B cell (primary cell): ENCODE data around the gene CCNI. TPM values are rescaled to one million over a fixed set of nuclear protein-coding genes. Genes with fewer than 3 reads are reported as not detected.

Experiments used
- ATAC-seq: fragments of 200-7000 bp; cut with Tn5 transposase; one replicate; pipeline ENCODE4 v1.10.0; 2021; ENCODE audit warnings: low read depth, mild to moderate bottlenecking, moderate number of reproducible peaks, moderate library complexity
- CTCF ChIA-PET: fragments of 350-600 bp; sonication (Branson Sonifier 250); formaldehyde crosslinking; loops from one replicate; lab custom pipeline; 2021; ENCODE audit warnings: antibody characterized with exemption, inconsistent platforms; lab: Charles Lee
- POLR2A ChIA-PET: fragments of 350-600 bp; sonication (Branson Sonifier 250); formaldehyde crosslinking; loops from one replicate; lab custom pipeline; 2021; ENCODE audit warnings: antibody characterized with exemption; lab: Charles Lee
- DNase-seq: peaks from one replicate; pipeline ENCODE4 v3.0.0; 2013
- H2AFZ ChIP-seq: 2 replicates; pipeline ENCODE4 v1.6.1; 2012; ENCODE audit warnings: mild to moderate bottlenecking, low read depth, low read length; ENCODE audit not compliant: insufficient read depth, poor library complexity, severe bottlenecking
- H3K27ac ChIP-seq, 2 donors: 1 replicate in 1 of 2; 2 replicates in 1 of 2; pipeline ENCODE4 v1.5.1; 2012 to 2013; ENCODE audit warnings: low read length in 2 of 2, mild to moderate bottlenecking in 2 of 2, moderate library complexity in 1 of 2
- H3K27me3 ChIP-seq, 4 experiments: fragments of 200-600 bp in 1 of 4; sonication (generic) in 1 of 4; replicated peaks in 1 of 4; 1 replicate in 2 of 4; 2 replicates in 2 of 4; pipeline versions ENCODE4 v1.6.1 to v1.7.0; 2013 to 2016; ENCODE audit warnings: low read length in 3 of 4, mild to moderate bottlenecking in 2 of 4, mixed read lengths in 1 of 4, moderate library complexity in 1 of 4; ENCODE audit not compliant: insufficient read depth in 4 of 4, control insufficient read depth in 3 of 4; ENCODE audit errors: control extremely low read depth in 1 of 4
- H3K36me3 ChIP-seq, 2 experiments: replicated peaks in 1 of 2; 1 replicate in 1 of 2; 2 replicates in 1 of 2; pipeline versions ENCODE4 v1.6.1 to v1.7.1; 2013; ENCODE audit warnings: low read length in 1 of 2; ENCODE audit not compliant: insufficient read depth in 2 of 2, control insufficient read depth in 1 of 2; ENCODE audit errors: control extremely low read depth in 1 of 2, extremely low read depth in 1 of 2
- H3K4me1 ChIP-seq, 2 donors: fragments of 200-600 bp in 1 of 2; sonication (generic) in 1 of 2; 1 replicate in 1 of 2; 2 replicates in 1 of 2; pipeline versions ENCODE4 v1.5.1 to v1.6.1; 2013 to 2017; ENCODE audit warnings: low read length in 2 of 2; ENCODE audit not compliant: control insufficient read depth in 2 of 2, insufficient read depth in 2 of 2
- H3K4me2 ChIP-seq: replicated peaks from 2 replicates; pipeline ENCODE3; 2012; ENCODE audit warnings: mild to moderate bottlenecking, low read depth, low read length; ENCODE audit not compliant: poor library complexity, severe bottlenecking
- H3K4me3 ChIP-seq, 5 experiments: fragments of 200-600 bp in 1 of 5; sonication (generic) in 1 of 5; 1 replicate in 3 of 5; 2 replicates in 2 of 5; pipeline versions ENCODE4 v1.5.1 to v1.7.0; 2011 to 2016; ENCODE audit warnings: low read length in 4 of 5, mild to moderate bottlenecking in 4 of 5, low read depth in 2 of 5, control low read depth in 1 of 5, moderate library complexity in 1 of 5; ENCODE audit not compliant: insufficient read depth in 1 of 5; ENCODE audit errors: control extremely low read depth in 1 of 5, extremely low read depth in 1 of 5
- H3K79me2 ChIP-seq: fragments of 200-600 bp; sonication (generic); one replicate; pipeline ENCODE4 v1.6.0; 2016; ENCODE audit warnings: low read length; ENCODE audit not compliant: control insufficient read depth, insufficient read depth
- H3K9ac ChIP-seq: fragments of 200-600 bp; sonication (generic); 2 replicates; pipeline ENCODE4 v1.6.1; 2017; ENCODE audit warnings: mild to moderate bottlenecking, low read length, moderate library complexity
- H3K9me3 ChIP-seq, 3 donors: one replicate each; pipeline versions ENCODE4 v1.6.1 to v1.7.1; 2013; ENCODE audit warnings: low read length in 2 of 3; ENCODE audit not compliant: control insufficient read depth in 2 of 3, insufficient read depth in 1 of 3; ENCODE audit errors: control extremely low read depth in 1 of 3
- H4K20me1 ChIP-seq: 2 replicates; pipeline ENCODE4 v1.6.0; 2012; ENCODE audit warnings: mild to moderate bottlenecking, low read length; ENCODE audit not compliant: insufficient read depth, control insufficient read depth, poor library complexity, severe bottlenecking
- H3K27ac Mint-ChIP-seq: one replicate; pipeline ENCODE4 v1.8.0; 2021; ENCODE audit warnings: mixed read lengths
- H3K27me3 Mint-ChIP-seq: one replicate; pipeline ENCODE4 v1.8.0; 2021; ENCODE audit warnings: mixed read lengths
- H3K4me1 Mint-ChIP-seq: one replicate; pipeline ENCODE4 v1.8.0; 2021; ENCODE audit warnings: mixed read lengths
- H3K4me3 Mint-ChIP-seq: one replicate; pipeline ENCODE4 v1.8.0; 2021; ENCODE audit warnings: mixed read lengths
- H3K9me3 Mint-ChIP-seq: one replicate; pipeline ENCODE4 v1.8.0; 2022; ENCODE audit warnings: mixed read lengths; ENCODE audit not compliant: insufficient read depth
- EZH2 ChIP-seq: IDR thresholded peaks from 2 replicates; pipeline ENCODE4 v1.6.1; 2012; ENCODE audit warnings: borderline replicate concordance, low read depth, mild to moderate bottlenecking, moderate library complexity, low read length; ENCODE audit not compliant: insufficient read depth, poor library complexity, severe bottlenecking
- WGBS: methylation state at CpG from one replicate; pipeline ENCODE4 v1.1.5; 2013; ENCODE audit warnings: missing lambda C conversion rate; ENCODE audit not compliant: insufficient coverage; 5-methylcytosine and 5-hydroxymethylcytosine counted together
- intact Hi-C: fragments of 100-400 bp; cut with micrococcal nuclease; formaldehyde crosslinking; loops from one replicate; pipeline ENCODE4 v1.10.0; 2022
- polyA plus RNA-seq: library from polyadenylated mRNA; depleted of rRNA; stranded (reverse); fragments of >200 nt; gene quantifications from 2 replicates; pipeline ENCODE4 v1.2.3, GENCODE V29; 2012
- total RNA-seq, 2 donors: library from RNA; stranded (reverse); fragments of 120-200 nt in 1 of 2; gene quantifications; 1 replicate in 1 of 2; 2 replicates in 1 of 2; pipeline versions ENCODE4 v1.2.3 to v1.2.4, GENCODE V29; 2013 to 2022
- TF ChIP-seq, protein P1 (sequence below): fragments of 200-600 bp; IDR thresholded peaks from one replicate; pipeline ENCODE4 v1.8.0; 2022; ENCODE audit warnings: antibody characterized with exemption, mild to moderate bottlenecking

The CCNI gene
- total and polyA plus RNA-seq, 2 donors (not counting 1 experiment from before 2014, with no cell fraction given), result 95.1 to 314 TPM

- H3K27me3 ChIP-seq, result no peaks in the 10 kb centered on the region
- Mint-ChIP-seq H3K9me3 (no peaks in the 10 kb centered on the region), H3K4me3 (peak overlapping the region; percentile 21), H3K4me1 (peaks cover 20% of the 10 kb centered on the region), H3K27me3 (no peaks in the 10 kb centered on the region), H3K27ac (peak overlapping the region; percentile 71)
- ATAC-seq, result peak; percentile 61
- no peaks in the 10 kb centered on the region for H4K20me1 ChIP-seq
- TF ChIP-seq, protein P1, sequence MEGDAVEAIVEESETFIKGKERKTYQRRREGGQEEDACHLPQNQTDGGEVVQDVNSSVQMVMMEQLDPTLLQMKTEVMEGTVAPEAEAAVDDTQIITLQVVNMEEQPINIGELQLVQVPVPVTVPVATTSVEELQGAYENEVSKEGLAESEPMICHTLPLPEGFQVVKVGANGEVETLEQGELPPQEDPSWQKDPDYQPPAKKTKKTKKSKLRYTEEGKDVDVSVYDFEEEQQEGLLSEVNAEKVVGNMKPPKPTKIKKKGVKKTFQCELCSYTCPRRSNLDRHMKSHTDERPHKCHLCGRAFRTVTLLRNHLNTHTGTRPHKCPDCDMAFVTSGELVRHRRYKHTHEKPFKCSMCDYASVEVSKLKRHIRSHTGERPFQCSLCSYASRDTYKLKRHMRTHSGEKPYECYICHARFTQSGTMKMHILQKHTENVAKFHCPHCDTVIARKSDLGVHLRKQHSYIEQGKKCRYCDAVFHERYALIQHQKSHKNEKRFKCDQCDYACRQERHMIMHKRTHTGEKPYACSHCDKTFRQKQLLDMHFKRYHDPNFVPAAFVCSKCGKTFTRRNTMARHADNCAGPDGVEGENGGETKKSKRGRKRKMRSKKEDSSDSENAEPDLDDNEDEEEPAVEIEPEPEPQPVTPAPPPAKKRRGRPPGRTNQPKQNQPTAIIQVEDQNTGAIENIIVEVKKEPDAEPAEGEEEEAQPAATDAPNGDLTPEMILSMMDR, result no peak
- TF ChIP-seq EZH2, result no peak
- no CpG with 5 or more reads among the region's 2 CpGs for WGBS
- H3K9ac ChIP-seq, result no peak overlapping the region
- H3K9me3 ChIP-seq, result no peaks in the 10 kb centered on the region
- H3K4me3 ChIP-seq, result no peak overlapping the region
- intact Hi-C loops, result loop anchor here (5.0 to 10.0 kb wide), 2 partner anchors 86 to 609 kb away; no protein-coding TSS in a partner anchor
- H2AFZ ChIP-seq, result no peak overlapping the region
- H3K79me2 ChIP-seq, result no peaks in the 10 kb centered on the region
- peaks cover 0 to 6% of the 10 kb centered on the region in 2 experiments for H3K36me3 ChIP-seq
- peaks cover 11 to 12% of the 10 kb centered on the region in 2 donors for H3K4me1 ChIP-seq
- CTCF ChIA-PET, result interaction anchor here (0.6 to 9.6 kb wide), 4 partner anchors 9 to 1154 kb away, joined by 3 to 101 read pairs (median 8); no protein-coding TSS in a partner anchor
- DNase-seq, result peak; percentile 40
- peak overlapping the region; percentile 33 to 41 for H3K27ac ChIP-seq
- H3K4me2 ChIP-seq, result peak overlapping the region; percentile 7
- POLR2A ChIA-PET, result interaction anchor here (0.6 kb wide), 1 partner anchor 48 kb away, joined by 5 read pairs; no protein-coding TSS in a partner anchor
These were observed 34.7 kb downstream of the CCNI start for GRCh38 chr4:77040854-77041725.

DNA sequence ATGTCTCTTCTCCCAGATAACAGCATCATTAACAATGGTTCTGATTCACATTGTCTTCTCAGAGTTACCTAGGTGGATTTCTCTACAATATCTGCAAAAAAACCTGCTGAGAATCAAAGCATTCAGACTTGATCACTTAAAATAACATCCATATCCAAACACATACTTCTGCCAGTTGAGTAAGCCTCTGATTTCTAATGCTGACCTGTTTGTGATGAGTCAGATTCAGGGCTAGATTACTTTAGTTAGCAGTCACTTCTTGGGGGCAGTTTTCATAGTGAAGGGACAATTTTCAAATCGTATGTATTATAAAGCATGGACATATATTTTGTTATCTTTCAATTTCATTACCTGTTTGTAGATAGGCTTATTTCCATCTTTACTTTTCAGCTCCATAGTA lies 35.5 kb downstream of the CCNI start:
- TF ChIP-seq EZH2, result no peak
- TF ChIP-seq, protein P1, result no peak
- Histone ChIP-seq H3K27me3 (no peaks in the 10 kb centered on the region), H3K9me3 (no peaks in the 10 kb centered on the region), H3K27ac (peak overlapping the region in 1 of 2 donors; percentile 33), H4K20me1 (no peaks in the 10 kb centered on the region), H3K4me3 (no peak overlapping the region), H3K36me3 (peaks cover 0 to 4% of the 10 kb centered on the region in 2 experiments), H3K9ac (no peak overlapping the region), H2AFZ (no peak overlapping the region), H3K79me2 (no peaks in the 10 kb centered on the region), H3K4me1 (peaks cover 11 to 12% of the 10 kb centered on the region in 2 donors), H3K4me2 (no peak overlapping the region)
- Mint-ChIP-seq H3K9me3 (no peaks in the 10 kb centered on the region), H3K4me1 (peaks cover 20% of the 10 kb centered on the region), H3K27ac (peak overlapping the region; percentile 67), H3K27me3 (no peaks in the 10 kb centered on the region), H3K4me3 (no peak overlapping the region)
- no CpG with 5 or more reads among the region's 1 CpG for WGBS
- no peak for ATAC-seq
- intact Hi-C loops, result loop anchor here (5.0 to 10.0 kb wide), 2 partner anchors 85 to 608 kb away; no protein-coding TSS in a partner anchor
- no peak for DNase-seq
- ChIA-PET POLR2A (no interaction called here), CTCF (interaction anchor here (9.6 kb wide), 1 partner anchor 162 kb away, joined by 101 read pairs; no protein-coding TSS in a partner anchor)
